Measurements from ENCODE around the gene TMEM127. TPM values are rescaled to one million over a fixed set of nuclear protein-coding genes. Genes with fewer than 3 reads are reported as not detected.

TMEM127 gene
- total RNA-seq, 2 donors from 2014 or later: 40.4 to 50.4 TPM

DNA sequence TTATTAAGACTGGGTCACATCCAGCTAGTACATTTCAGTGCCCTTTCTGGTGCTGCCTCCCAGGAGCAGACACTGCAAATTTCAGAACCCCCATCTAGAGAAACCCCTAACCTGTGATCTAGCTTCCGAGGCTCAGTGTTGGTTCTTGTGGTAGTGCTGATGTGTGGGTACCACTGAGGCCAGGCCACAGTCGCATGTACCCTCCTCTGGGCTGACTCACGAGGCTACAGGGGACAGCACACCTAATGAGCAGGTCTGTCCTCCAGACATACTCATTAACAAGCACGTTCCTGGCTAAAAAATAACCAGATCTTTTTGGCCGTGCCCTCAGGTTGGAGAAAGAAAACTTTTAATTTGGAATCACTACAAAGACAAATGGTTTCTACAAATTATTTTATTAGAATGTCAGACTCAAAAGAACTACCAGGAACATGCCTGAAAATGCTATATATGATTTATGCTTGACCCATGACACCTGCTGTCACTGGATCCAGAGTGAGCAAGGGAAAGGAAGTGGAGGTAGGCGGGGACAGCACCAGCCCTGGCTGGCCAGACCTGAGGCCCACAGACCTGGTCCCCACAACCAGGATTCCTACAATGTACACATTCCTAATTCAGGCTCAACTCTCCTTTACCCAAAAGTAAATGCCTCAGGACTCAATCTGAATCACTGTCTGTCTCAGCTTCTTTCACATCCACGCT lies 8.7 kb upstream of the TMEM127 start:
- DNase-seq (ENCODE audit: low spot score): no peak
- 68% methylated on average over 7 of the region's 7 CpGs for WGBS
- intact Hi-C loops (cut with DNase I): no loop called here
- Histone ChIP-seq H3K9me3 (no peaks in the 10 kb centered on the region), H3K36me3 (peaks cover 28 to 33% of the 10 kb centered on the region in 2 donors), H3K27me3 (replicated peaks; ENCODE audit: insufficient read depth) (no peaks in the 10 kb centered on the region), H3K4me1 (replicated peaks) (no peaks in the 10 kb centered on the region), H3K27ac (no peak overlapping the region), H3K4me3 (no peak overlapping the region)
- no peak for TF ChIP-seq POLR2AphosphoS5 (IDR thresholded peaks at IDR 0.05)
- TF ChIP-seq POLR2A (IDR thresholded peaks at IDR 0.05): no peak
- TF ChIP-seq, protein P1, sequence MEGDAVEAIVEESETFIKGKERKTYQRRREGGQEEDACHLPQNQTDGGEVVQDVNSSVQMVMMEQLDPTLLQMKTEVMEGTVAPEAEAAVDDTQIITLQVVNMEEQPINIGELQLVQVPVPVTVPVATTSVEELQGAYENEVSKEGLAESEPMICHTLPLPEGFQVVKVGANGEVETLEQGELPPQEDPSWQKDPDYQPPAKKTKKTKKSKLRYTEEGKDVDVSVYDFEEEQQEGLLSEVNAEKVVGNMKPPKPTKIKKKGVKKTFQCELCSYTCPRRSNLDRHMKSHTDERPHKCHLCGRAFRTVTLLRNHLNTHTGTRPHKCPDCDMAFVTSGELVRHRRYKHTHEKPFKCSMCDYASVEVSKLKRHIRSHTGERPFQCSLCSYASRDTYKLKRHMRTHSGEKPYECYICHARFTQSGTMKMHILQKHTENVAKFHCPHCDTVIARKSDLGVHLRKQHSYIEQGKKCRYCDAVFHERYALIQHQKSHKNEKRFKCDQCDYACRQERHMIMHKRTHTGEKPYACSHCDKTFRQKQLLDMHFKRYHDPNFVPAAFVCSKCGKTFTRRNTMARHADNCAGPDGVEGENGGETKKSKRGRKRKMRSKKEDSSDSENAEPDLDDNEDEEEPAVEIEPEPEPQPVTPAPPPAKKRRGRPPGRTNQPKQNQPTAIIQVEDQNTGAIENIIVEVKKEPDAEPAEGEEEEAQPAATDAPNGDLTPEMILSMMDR (IDR thresholded peaks at IDR 0.05): no peak

DNA sequence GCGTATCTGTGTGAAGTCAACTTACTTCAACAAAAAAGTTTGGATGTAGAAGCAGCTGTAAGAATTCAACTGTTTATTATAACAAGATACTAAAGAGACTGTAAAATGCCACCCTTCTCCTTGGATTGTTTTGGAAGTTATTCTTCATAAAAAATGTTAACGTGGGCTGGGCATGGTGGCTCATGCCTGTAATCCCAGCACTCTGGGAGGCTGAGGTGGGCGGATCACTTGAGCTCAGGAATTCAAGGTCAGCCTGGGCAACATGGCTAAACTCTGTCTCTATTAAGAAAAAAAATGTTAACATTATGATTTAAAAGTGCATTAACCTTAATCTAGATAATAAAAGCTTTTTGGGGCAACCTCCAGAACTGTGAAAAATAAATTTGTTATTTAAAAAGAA lies 8.0 kb upstream of the TMEM127 start:
- intact Hi-C loops (cut with DNase I): no loop called here
- no peak for DNase-seq (ENCODE audit: low spot score)
- no peaks in the 10 kb centered on the region for H3K27me3 ChIP-seq (replicated peaks; ENCODE audit: insufficient read depth)
- H3K27ac ChIP-seq: no peak overlapping the region
- 56% methylated on average over 3 of the region's 3 CpGs for WGBS
- H3K36me3 ChIP-seq: peaks cover 26 to 28% of the 10 kb centered on the region in 2 donors
- H3K9me3 ChIP-seq: no peaks in the 10 kb centered on the region
- H3K4me1 ChIP-seq (replicated peaks): no peaks in the 10 kb centered on the region
- TF ChIP-seq POLR2AphosphoS5 (IDR thresholded peaks at IDR 0.05) (no peak), POLR2A (IDR thresholded peaks at IDR 0.05) (no peak)
- TF ChIP-seq, protein P1 (IDR thresholded peaks at IDR 0.05): no peak
- no peak overlapping the region for H3K4me3 ChIP-seq

- Histone ChIP-seq H3K4me1 (replicated peaks) (no peaks in the 10 kb centered on the region), H3K9me3 (no peaks in the 10 kb centered on the region), H3K27ac (no peak overlapping the region), H3K4me3 (no peak overlapping the region), H3K36me3 (peaks cover 14 to 17% of the 10 kb centered on the region in 2 donors), H3K27me3 (replicated peaks; ENCODE audit: insufficient read depth) (no peaks in the 10 kb centered on the region)
- DNase-seq (ENCODE audit: low spot score): no peak
- 85% methylated on average over 3 of the region's 3 CpGs for WGBS
- intact Hi-C loops (cut with DNase I): no loop called here
- TF ChIP-seq, protein P1 (IDR thresholded peaks at IDR 0.05): no peak
- no peak for TF ChIP-seq POLR2A (IDR thresholded peaks at IDR 0.05)
- no peak for TF ChIP-seq POLR2AphosphoS5 (IDR thresholded peaks at IDR 0.05)
These were observed 6.2 kb upstream of the TMEM127 start for GRCh38 chr2:96271995-96272394.

DNA sequence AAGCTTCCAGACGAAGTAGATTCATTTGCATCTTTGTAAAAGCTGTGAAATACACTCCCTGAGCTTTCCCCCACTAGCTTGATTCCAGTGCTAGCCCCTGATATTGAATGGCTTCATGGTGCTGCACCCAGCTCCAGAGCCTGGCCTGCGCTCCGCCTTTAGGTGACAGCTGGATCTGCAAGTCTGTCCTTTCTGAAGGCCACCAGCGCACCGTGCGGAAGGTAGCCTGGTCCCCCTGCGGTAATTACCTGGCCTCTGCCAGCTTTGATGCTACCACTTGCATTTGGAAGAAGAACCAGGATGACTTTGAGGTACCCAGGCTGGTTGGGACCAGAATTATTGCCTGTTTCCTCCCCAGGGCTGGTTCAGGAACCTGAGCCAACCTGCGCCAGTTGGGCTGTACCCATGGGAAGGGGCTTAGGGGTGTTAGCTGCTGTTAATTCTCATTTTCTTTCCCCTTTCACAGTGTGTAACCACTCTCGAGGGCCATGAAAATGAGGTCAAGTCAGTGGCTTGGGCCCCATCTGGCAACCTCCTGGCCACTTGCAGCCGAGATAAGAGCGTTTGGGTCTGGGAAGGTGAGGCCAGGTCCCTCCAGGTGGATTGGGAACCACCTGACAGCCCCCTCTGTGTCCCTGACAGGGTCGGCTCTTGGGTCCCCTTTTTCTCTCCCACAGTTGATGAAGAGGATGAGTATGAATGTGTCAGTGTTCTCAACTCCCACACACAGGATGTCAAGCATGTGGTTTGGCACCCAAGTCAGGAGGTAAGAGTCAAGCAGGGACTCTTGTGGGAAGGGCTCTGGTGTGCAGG lies 1.6 kb upstream of the TMEM127 start:
- TF ChIP-seq POLR2A (IDR thresholded peaks at IDR 0.05) (no peak), POLR2AphosphoS5 (IDR thresholded peaks at IDR 0.05) (no peak)
- TF ChIP-seq, protein P1 (IDR thresholded peaks at IDR 0.05): peak in 1 of 4 experiments; percentile 4
- Histone ChIP-seq H3K27ac (no peak overlapping the region), H3K36me3 (peaks cover 0 to 11% of the 10 kb centered on the region in 2 donors), H3K4me3 (no peak overlapping the region), H3K27me3 (replicated peaks; ENCODE audit: insufficient read depth) (no peaks in the 10 kb centered on the region), H3K9me3 (no peaks in the 10 kb centered on the region), H3K4me1 (replicated peaks) (peaks cover 8% of the 10 kb centered on the region)
- intact Hi-C loops (cut with DNase I): loop anchor here (2.0 kb wide), 1 partner anchor 37 kb away; the partner anchor contains the start of gene SNRNP200
- DNase-seq (ENCODE audit: low spot score): no peak
- 67% methylated on average over 12 of the region's 12 CpGs for WGBS
